Stimulated activated CD4-positive, alpha-beta T cell treated with anti-CD3 and anti-CD28 coated beads, Interleukin-15, amount 100 ng/mL, for 1 hour (primary cell): ENCODE data around the gene ACAD11.

Experiments
- DNase-seq, 2 donors: peaks; one replicate each; pipeline ENCODE4 v3.0.0-alpha.2; 2020; ENCODE audit warnings: low read depth in 1 of 2, low spot score in 1 of 2

The ACAD11 gene, protein sequence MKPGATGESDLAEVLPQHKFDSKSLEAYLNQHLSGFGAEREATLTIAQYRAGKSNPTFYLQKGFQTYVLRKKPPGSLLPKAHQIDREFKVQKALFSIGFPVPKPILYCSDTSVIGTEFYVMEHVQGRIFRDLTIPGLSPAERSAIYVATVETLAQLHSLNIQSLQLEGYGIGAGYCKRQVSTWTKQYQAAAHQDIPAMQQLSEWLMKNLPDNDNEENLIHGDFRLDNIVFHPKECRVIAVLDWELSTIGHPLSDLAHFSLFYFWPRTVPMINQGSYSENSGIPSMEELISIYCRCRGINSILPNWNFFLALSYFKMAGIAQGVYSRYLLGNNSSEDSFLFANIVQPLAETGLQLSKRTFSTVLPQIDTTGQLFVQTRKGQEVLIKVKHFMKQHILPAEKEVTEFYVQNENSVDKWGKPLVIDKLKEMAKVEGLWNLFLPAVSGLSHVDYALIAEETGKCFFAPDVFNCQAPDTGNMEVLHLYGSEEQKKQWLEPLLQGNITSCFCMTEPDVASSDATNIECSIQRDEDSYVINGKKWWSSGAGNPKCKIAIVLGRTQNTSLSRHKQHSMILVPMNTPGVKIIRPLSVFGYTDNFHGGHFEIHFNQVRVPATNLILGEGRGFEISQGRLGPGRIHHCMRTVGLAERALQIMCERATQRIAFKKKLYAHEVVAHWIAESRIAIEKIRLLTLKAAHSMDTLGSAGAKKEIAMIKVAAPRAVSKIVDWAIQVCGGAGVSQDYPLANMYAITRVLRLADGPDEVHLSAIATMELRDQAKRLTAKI

DNA sequence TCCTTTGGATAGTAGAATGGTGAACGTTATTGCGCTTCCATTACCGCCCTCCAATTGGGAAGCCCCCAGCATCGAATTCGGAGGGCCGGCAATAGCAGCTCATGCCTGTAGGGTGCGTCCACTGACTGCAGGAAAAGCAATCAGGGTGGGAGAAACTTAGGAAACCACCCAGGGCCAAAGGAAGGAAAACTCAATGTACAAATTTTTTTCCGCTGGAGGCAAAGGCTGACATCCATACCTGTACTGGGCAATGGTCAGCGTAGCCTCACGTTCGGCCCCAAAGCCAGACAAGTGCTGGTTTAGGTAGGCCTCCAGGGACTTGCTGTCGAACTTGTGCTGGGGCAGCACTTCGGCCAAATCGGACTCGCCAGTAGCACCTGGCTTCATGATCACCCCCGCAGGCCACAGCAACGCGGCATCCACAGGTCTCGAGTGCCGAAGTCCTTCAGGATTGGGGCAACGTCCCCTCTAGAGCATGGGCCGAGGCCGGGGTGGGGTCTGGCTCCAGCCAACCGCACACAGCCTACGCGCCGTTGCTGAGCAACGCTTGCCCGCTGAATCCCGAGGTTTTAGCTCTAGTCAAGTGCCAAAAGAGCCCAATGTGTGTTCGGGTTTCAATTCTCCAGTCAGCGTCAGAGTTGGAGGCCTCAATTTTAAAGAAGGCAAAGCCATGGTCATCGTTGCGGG is at the start of gene ACAD11:
TSS of gene ACAD11 (minus strand) at position 445 of the 687 bp plus-strand sequence. CDS start at position 387, 58 bp downstream.
- peak in 1 of 2 donors; percentile 3 for DNase-seq

DNA sequence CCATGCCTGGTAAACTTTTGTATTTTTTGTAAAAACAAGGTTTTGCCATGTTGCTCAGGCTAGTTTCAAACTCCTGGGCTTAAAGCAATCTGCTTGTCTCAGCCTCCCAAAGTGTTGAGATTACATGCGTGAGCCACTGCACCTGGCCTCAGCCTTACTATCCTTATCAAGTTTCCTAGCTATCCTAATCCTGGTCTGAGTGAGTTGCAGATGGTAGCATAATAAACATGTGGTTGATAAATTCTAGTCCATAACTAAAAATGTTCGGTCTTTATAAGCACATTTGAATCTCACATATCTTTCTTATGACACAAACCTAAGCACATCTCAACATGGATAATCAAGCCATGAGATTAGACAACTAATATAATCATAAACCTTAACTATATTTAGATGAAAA is 44.1 kb upstream of the ACAD11 start:
- no peak for DNase-seq

- DNase-seq, result no peak
Observed at GRCh38 chr3:132695422-132695821, 35.8 kb upstream of the ACAD11 start.

DNA sequence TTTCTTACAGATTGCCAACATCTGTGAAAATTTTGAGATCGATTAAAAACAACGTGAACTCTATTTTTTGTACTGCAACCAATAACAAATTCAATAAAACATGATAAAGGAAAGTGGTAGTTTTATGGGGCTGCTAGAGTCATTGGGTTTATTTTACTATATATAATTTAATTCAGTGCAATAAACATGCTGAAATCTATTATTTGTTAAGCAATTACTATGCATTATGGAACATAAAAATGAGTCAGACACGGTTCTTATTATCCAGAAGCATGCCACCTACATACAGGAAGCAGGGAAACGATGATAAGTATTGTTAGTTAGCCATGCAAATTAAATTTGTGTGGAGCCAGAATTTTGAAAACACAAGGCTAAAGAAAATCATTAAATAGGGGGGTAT is 35.4 kb upstream of the ACAD11 start:
- no peak for DNase-seq

DNA sequence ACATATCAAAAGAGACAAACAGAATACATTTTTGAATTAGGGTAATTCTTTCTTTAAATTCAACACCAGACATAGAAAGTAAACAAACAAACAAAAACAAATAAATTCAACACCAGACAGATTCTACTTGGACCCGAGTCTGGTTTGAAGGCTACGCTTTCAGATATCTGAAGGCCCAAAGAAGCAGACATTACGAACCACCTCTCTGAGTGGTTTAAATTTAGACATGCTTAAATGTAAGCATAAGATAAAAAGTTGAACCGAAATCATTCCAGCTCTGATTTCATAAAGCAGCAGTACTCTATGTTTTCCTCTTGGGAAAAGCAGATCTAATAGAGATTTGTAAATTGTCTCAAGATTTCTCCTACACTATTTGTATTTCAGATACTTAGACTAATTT is 30.4 kb upstream of the ACAD11 start:
- no peak for DNase-seq

DNA sequence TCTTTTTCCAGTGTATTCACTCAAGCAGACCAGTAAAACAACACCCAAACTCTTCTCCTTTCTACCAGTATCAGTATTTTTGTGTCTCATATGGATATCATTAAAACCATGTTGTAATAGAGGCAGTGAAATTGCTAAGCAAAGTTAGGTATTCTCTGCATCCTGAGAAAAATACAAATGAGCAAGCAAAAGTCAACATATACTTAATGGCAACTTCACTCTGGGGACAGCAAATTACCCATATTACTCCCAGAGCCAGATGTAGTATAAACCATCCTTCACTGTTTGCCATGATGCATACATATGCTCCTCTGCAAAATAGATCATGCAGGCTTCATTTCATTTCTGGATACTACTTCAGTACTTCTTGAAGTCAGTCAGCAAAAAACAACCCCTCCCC is 22.6 kb upstream of the ACAD11 start:
- DNase-seq, result no peak

- DNase-seq, result no peak
Observed at GRCh38 chr3:132681421-132681820, 21.8 kb upstream of the ACAD11 start.

GRCh38 chr3:132679911-132680310 is 20.3 kb upstream of the ACAD11 start:
- DNase-seq, result no peak

DNA sequence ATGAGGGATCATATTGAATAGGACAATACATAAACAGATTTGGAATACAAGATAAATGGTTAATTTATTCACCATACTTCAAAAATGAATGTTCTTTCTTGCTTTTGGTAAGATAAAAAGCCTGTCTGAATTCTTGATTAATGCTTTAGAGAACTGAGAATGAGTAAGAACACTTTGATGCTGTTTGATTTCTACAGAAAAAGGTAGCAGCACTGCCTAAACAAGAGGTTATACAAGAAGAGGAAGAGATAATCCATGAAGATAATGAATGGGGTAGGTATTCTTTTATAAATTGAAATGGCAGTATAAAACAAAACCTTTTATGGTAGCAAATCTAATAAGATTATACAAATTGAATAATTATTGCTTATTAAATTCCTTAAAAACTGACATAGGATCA is 15.8 kb upstream of the ACAD11 start:
- no peak for DNase-seq

DNA sequence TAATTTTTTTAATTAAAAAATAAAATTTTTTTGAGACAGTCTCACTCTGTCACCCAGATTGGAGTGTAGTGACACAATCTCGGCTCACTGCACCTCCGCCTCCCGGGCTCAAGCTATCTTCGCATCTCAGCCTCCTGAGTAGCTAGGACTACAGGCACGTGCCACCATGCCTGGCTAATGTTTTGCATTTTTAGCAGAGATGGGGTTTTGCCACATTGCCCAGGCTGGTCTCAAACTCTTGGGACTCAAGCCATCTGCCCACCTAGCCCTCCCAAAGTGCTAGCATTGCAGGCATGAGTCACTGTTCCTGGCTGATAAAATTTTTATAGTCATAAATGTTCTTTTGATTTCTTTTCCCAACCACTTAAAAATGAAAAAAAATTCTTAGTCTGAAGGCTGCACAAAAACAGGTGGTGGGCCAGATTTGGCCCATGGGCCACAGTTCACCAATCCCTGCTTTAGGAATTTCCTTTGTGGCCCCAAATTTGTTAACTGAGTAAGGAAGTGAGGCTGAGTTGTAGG is 9.7 kb upstream of the ACAD11 start:
- DNase-seq, result no peak

DNA sequence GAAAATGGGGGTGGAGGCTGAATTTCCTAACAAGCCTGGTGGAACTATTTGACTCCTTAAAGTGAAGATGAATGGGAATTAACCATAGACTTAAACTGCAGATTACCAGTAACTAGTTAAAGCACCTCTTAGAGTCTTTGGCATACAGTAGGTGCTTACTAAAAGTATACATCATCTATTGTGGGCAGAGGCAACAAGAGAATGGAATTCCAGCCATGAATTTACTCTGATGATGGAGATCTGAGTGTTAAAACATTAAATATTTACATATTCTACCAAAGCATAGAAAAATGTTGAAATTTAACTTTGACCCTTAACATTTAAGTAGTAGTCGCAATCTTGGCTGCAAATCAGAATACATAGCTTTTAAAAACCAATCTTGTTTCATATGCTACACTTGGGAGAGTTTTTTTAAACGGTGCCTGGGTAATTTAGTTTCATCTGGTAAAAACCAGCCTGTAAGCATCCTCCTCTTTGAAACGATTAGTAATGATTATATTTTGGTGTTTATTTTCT is 5.7 kb upstream of the ACAD11 start:
- no peak for DNase-seq

DNA sequence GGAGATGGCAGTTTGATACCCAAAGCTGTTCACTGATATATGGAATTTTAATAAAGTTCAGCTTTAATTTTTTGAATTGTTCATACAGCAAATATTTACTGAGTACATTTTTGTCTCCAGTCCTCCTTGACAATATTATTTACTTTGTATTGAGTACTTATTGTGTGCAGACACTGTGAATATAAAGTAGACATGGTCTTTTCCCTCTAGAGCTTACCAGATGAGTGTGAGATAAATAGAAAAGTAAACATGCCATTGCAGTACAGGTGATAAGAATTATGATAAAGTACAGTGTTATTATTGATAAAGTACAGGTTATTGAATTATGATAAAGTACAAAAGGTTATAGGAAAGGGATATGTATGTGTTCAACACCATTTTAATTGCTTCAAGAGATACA is 2.6 kb upstream of the ACAD11 start:
- no peak for DNase-seq

GRCh38 chr3:132661101-132661500 is 1.5 kb upstream of the ACAD11 start:
- DNase-seq, result no peak

- no peak for DNase-seq
Observed at GRCh38 chr3:132660811-132661070, 1.1 kb upstream of the ACAD11 start.

- DNase-seq, result peak; percentile 44 to 55
Observed at GRCh38 chr3:132660052-132660810, 622 bp upstream of the ACAD11 start, which contains the start of gene UBA5. TSS of gene UBA5 (plus strand) at chr3:132660329. CDS start at chr3:132660538, 209 bp downstream.

DNA sequence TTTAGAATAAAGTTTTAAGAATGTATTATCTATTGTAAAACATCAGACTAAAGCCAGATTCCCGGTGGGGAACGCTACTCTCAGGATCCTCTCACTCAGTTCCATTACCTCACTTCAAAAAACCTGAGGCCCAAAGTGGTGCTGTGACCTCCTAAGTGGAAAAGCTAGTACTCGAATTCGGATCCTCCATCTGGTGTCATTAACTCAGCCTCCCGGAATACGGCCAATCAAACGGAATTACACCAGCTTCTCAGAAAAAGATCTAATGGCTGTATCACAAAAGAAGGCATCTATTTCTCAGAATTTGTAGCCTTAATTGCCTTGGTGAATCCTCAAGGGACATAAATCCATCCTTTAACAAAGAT is 627 bp downstream of the ACAD11 start:
- no peak for DNase-seq

DNA sequence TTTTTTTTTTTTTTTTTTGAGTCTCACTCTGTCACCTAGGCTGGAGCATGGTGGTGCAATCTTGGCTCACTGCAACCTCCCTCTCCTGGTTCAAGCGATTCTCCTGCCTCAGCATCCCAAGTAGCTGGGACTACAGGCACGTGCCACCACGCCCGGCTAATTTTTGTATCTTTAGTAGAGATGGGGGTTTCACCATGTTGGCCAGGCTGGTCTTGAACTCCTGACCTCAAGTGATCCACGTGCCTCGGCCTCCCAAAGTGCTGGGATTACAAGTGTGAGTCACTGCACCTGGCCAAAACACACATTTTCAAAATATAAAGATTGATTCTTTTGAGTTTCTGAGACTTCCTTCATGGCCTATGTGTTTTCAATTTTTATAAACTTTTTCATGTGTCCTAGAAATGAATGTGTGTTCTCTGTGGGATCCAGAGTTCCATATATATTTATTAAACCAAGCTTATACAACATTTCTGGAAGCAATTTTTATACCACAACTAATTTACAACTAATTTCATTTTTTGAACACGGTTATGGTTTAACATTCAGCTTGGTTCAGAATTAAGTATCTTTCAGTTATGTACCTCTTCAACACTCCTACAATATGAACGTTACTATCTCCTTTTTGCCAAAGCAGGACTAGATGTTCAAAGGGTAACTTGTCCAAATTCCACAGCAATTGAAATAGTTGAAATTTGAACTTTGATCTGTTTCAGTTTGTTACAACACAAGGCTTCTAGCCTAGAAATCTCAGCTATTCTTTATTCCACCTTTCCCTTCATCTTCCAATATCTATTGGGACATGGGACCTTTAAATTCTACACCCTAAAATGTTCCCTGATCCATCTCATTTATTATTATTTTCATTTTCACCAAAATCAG is 1.5 kb downstream of the ACAD11 start:
- DNase-seq, result no peak

- no peak for DNase-seq
Observed at GRCh38 chr3:132655471-132655870, 4.1 kb downstream of the ACAD11 start.

GRCh38 chr3:132654721-132655120 is 4.9 kb downstream of the ACAD11 start:
- no peak for DNase-seq

- no peak for DNase-seq
Observed at GRCh38 chr3:132654190-132654589, 5.4 kb downstream of the ACAD11 start.
